ENCODE results near the gene DCK. TPM values are rescaled to one million over a fixed set of nuclear protein-coding genes. Genes with fewer than 3 reads are reported as not detected.

The DCK gene
- polyA plus RNA-seq, 3 donors, result 13.3 to 56.6 (median 47.3) TPM

- intact Hi-C loops (cut with micrococcal nuclease), result no loop called here
- H3K9ac ChIP-seq (ENCODE audit: insufficient read depth, low read length, poor library complexity, severe bottlenecking), result no peak overlapping the region
- no peak overlapping the region for H3K4me2 ChIP-seq (replicated peaks; ENCODE audit: extremely low read depth, low read length, poor library complexity, severe bottlenecking)
- no peak for DNase-seq
- H3K4me3 ChIP-seq (replicated peaks in 1 of 3; ENCODE audit: low read depth in 2 of 3, low read length in 3 of 3), result no peak overlapping the region
- TF ChIP-seq CTCF (IDR thresholded peaks at IDR 0.05), result no peak
- no peak overlapping the region for H2AFZ ChIP-seq (ENCODE audit: insufficient read depth, low read depth, low read length, poor library complexity, severe bottlenecking)
- peaks cover 66% of the 10 kb centered on the region for H3K79me2 ChIP-seq (ENCODE audit: insufficient read depth, low read length)
- Mint-ChIP-seq H3K4me3 (no peak overlapping the region), H3K27me3 (ENCODE audit: low read depth in 3 of 3) (no peaks in the 10 kb centered on the region), H3K27ac (no peak overlapping the region), H3K36me3 (peaks cover 21 to 30% of the 10 kb centered on the region in 2 donors), H3K9me3 (peaks cover 0 to 2% (median 0%) of the 10 kb centered on the region in 7 donors), H3K4me1 (peaks cover 2% of the 10 kb centered on the region)
- H3K27me3 ChIP-seq (ENCODE audit: control insufficient read depth in 2 of 2, insufficient read depth in 2 of 2, low read length in 2 of 2), result no peaks in the 10 kb centered on the region
- H4K20me1 ChIP-seq (ENCODE audit: insufficient read depth, low read length), result peaks cover 14% of the 10 kb centered on the region
- H3K4me1 ChIP-seq (ENCODE audit: control insufficient read depth in 1 of 2, insufficient read depth in 2 of 2, low read length in 2 of 2), result no peaks in the 10 kb centered on the region
- no peaks in the 10 kb centered on the region for H3K9me3 ChIP-seq (replicated peaks in 1 of 2; ENCODE audit: control insufficient read depth in 1 of 2, insufficient read depth in 1 of 2, low read length in 2 of 2)
- WGBS (ENCODE audit: insufficient coverage), result no CpG with 5 or more reads among the region's 1 CpG
- H3K27ac ChIP-seq (ENCODE audit: low read depth in 1 of 2, low read length in 2 of 2), result no peak overlapping the region
- peaks cover 11 to 45% of the 10 kb centered on the region in 2 donors for H3K36me3 ChIP-seq (replicated peaks in 1 of 2; ENCODE audit: control insufficient read depth in 1 of 2, insufficient read depth in 2 of 2, low read length in 2 of 2)
Measured at GRCh38 chr4:71020611-71021010, 27.2 kb downstream of the DCK start.

- Histone ChIP-seq H3K79me2 (ENCODE audit: insufficient read depth, low read length) (peaks cover 39% of the 10 kb centered on the region), H3K9ac (ENCODE audit: insufficient read depth, low read length, poor library complexity, severe bottlenecking) (no peak overlapping the region), H3K9me3 (replicated peaks in 1 of 2; ENCODE audit: control insufficient read depth in 1 of 2, insufficient read depth in 1 of 2, low read length in 2 of 2) (no peaks in the 10 kb centered on the region), H4K20me1 (ENCODE audit: insufficient read depth, low read length) (peaks cover 11% of the 10 kb centered on the region), H3K36me3 (replicated peaks in 1 of 2; ENCODE audit: control insufficient read depth in 1 of 2, insufficient read depth in 2 of 2, low read length in 2 of 2) (peaks cover 49 to 86% of the 10 kb centered on the region in 2 donors), H2AFZ (ENCODE audit: insufficient read depth, low read depth, low read length, poor library complexity, severe bottlenecking) (no peak overlapping the region), H3K4me3 (replicated peaks in 1 of 3; ENCODE audit: low read depth in 2 of 3, low read length in 3 of 3) (no peak overlapping the region), H3K4me1 (ENCODE audit: control insufficient read depth in 1 of 2, insufficient read depth in 2 of 2, low read length in 2 of 2) (no peaks in the 10 kb centered on the region), H3K27ac (ENCODE audit: low read depth in 1 of 2, low read length in 2 of 2) (no peak overlapping the region), H3K4me2 (replicated peaks; ENCODE audit: extremely low read depth, low read length, poor library complexity, severe bottlenecking) (no peak overlapping the region), H3K27me3 (ENCODE audit: control insufficient read depth in 2 of 2, insufficient read depth in 2 of 2, low read length in 2 of 2) (no peaks in the 10 kb centered on the region)
- Mint-ChIP-seq H3K4me3 (no peak overlapping the region), H3K9me3 (no peaks in the 10 kb centered on the region), H3K4me1 (peaks cover 2% of the 10 kb centered on the region), H3K36me3 (peaks cover 42 to 69% of the 10 kb centered on the region in 2 donors), H3K27ac (no peak overlapping the region), H3K27me3 (ENCODE audit: low read depth in 3 of 3) (no peaks in the 10 kb centered on the region)
- intact Hi-C loops (cut with micrococcal nuclease), result no loop called here
- TF ChIP-seq CTCF (IDR thresholded peaks at IDR 0.05), result no peak
- no peak for DNase-seq
- WGBS (ENCODE audit: insufficient coverage), result no CpG with 5 or more reads among the region's 3 CpGs
Measured at GRCh38 chr4:71025654-71026053, 32.2 kb downstream of the DCK start.
